Measurements from ENCODE around the gene NUF2. TPM values are rescaled to one million over a fixed set of nuclear protein-coding genes. Genes with fewer than 3 reads are reported as not detected.
A peak's percentile ranks its signal among the peaks of the same experiment; 100 is the strongest.

Gene NUF2
- total and polyA plus RNA-seq, 2 of the 4 experiments (the other 2 are of a cell fraction): 13.0 to 18.5 TPM

- no peak overlapping the region for H2BK120ac ChIP-seq (ENCODE audit: low read depth, low read length)
- no peaks in the 10 kb centered on the region for H3K79me1 ChIP-seq (ENCODE audit: low read depth in 1 of 2, low read length in 2 of 2)
- WGBS, 2 experiments (ENCODE audit: extremely low coverage in 2 of 2, insufficient read length in 1 of 2): no CpG with 5 or more reads among the region's 4 CpGs
- intact Hi-C loops (cut with micrococcal nuclease) (no loop called here), dilution Hi-C loops (cut with HindIII; ENCODE audit: low sequenced_read_pairs, unreplicated experiment) (no loop called here), in situ Hi-C loops (cut with MboI; ENCODE audit: low sequenced_read_pairs) (no loop called here)
- H3K27ac ChIP-seq (ENCODE audit: insufficient read depth, low read length): no peak overlapping the region
- H3K9ac ChIP-seq (ENCODE audit: low read depth, low read length): no peak overlapping the region
- TF ChIP-seq CEBPB (IDR thresholded peaks at IDR 0.05; ENCODE audit: low read depth, low read length) (no peak), CTCF (conservative IDR thresholded peaks at IDR 0.05; ENCODE audit: low read depth, low read length) (no peak), RCOR1 (IDR thresholded peaks at IDR 0.05; ENCODE audit: insufficient replicate concordance, low read length) (no peak), RFX5 (IDR thresholded peaks at IDR 0.05; ENCODE audit: low read depth, low read length) (no peak), SMC3 (IDR thresholded peaks at IDR 0.05; ENCODE audit: low read depth, low read length) (no peak), MAZ (IDR thresholded peaks at IDR 0.05; ENCODE audit: borderline replicate concordance, low read depth, low read length) (no peak), MXI1 (IDR thresholded peaks at IDR 0.05; ENCODE audit: borderline replicate concordance, low read depth, low read length) (no peak), POLR2A (IDR thresholded peaks at IDR 0.05; ENCODE audit: low read depth, low read length) (no peak), BHLHE40 (IDR thresholded peaks at IDR 0.05; ENCODE audit: low read depth, low read length) (no peak), CHD1 (IDR thresholded peaks at IDR 0.05; ENCODE audit: low read depth, low read length) (no peak), FOS (IDR thresholded peaks at IDR 0.05; ENCODE audit: low read depth, low read length) (no peak), RAD21 (IDR thresholded peaks at IDR 0.05; ENCODE audit: low read length) (no peak), NFE2L2 (IDR thresholded peaks at IDR 0.05; ENCODE audit: low read depth, low read length) (no peak), MAFK (IDR thresholded peaks at IDR 0.05; ENCODE audit: low read depth, low read length) (no peak)
- TF ChIP-seq, protein P1, sequence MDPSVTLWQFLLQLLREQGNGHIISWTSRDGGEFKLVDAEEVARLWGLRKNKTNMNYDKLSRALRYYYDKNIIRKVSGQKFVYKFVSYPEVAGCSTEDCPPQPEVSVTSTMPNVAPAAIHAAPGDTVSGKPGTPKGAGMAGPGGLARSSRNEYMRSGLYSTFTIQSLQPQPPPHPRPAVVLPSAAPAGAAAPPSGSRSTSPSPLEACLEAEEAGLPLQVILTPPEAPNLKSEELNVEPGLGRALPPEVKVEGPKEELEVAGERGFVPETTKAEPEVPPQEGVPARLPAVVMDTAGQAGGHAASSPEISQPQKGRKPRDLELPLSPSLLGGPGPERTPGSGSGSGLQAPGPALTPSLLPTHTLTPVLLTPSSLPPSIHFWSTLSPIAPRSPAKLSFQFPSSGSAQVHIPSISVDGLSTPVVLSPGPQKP (IDR thresholded peaks at IDR 0.05; ENCODE audit: borderline replicate concordance, low read depth, low read length): no peak
- TF ChIP-seq, protein P2, sequence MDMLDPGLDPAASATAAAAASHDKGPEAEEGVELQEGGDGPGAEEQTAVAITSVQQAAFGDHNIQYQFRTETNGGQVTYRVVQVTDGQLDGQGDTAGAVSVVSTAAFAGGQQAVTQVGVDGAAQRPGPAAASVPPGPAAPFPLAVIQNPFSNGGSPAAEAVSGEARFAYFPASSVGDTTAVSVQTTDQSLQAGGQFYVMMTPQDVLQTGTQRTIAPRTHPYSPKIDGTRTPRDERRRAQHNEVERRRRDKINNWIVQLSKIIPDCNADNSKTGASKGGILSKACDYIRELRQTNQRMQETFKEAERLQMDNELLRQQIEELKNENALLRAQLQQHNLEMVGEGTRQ (IDR thresholded peaks at IDR 0.05; ENCODE audit: low read depth, low read length): no peak
- ChIA-PET POLR2A (ENCODE audit: unreplicated experiment) (no interaction called here), CTCF (interaction anchor here (0.6 to 1.9 kb wide), 2 partner anchors 13 to 1290 kb away, joined by 3 to 7 read pairs; no protein-coding TSS in a partner anchor)
- no peak overlapping the region for H3K18ac ChIP-seq (ENCODE audit: low read depth, low read length)
- no peak overlapping the region for H3K4ac ChIP-seq (ENCODE audit: low read depth, low read length)
- DNase-seq (peak; percentile 41), ATAC-seq (ENCODE audit: low read depth) (peak; percentile 42; the same call in 1 of the 2 replicates)
- H3K23ac ChIP-seq (ENCODE audit: low read depth, low read length): no peak overlapping the region
- BruUV-seq (replicated peaks): no TSS peak
- no peaks in the 10 kb centered on the region for H4K20me1 ChIP-seq (ENCODE audit: insufficient read depth, low read length)
- H2AK9ac ChIP-seq (replicated peaks; ENCODE audit: low read depth, low read length, poor library complexity): no peak overlapping the region
- no peak overlapping the region for H4K91ac ChIP-seq (ENCODE audit: insufficient read depth, low read depth, low read length)
- H2BK15ac ChIP-seq (ENCODE audit: low read depth, low read length): no peak overlapping the region
- no peak overlapping the region for H3K4me3 ChIP-seq (ENCODE audit: insufficient read depth, low read depth, low read length)
- H3K27me3 ChIP-seq (ENCODE audit: control insufficient read depth, insufficient read depth, low read length): no peaks in the 10 kb centered on the region
- H2BK20ac ChIP-seq (ENCODE audit: low read depth, low read length): no peak overlapping the region
- no peak overlapping the region for H2AFZ ChIP-seq (replicated peaks; ENCODE audit: low read length, poor library complexity)
- peaks cover 2% of the 10 kb centered on the region; the same call in 1 of the 2 replicates for H3K36me3 ChIP-seq (ENCODE audit: control insufficient read depth, insufficient read depth, low read length)
- H2BK5ac ChIP-seq (ENCODE audit: low read depth, low read length, poor library complexity, severe bottlenecking): no peak overlapping the region
- no peak overlapping the region for H2AK5ac ChIP-seq (ENCODE audit: low read depth, low read length)
- no peak overlapping the region for H3K4me2 ChIP-seq (ENCODE audit: low read depth, low read length)
- no peak overlapping the region for H4K8ac ChIP-seq (ENCODE audit: low read depth in 2 of 2, low read length in 2 of 2)
- peak overlapping the region; percentile 51; the same call in 1 of the 2 replicates for H4K5ac ChIP-seq (ENCODE audit: low read depth, low read length)
- no peak overlapping the region for H3K14ac ChIP-seq (replicated peaks; ENCODE audit: low read depth, low read length)
- no peaks in the 10 kb centered on the region for H3K4me1 ChIP-seq (ENCODE audit: control insufficient read depth, insufficient read depth, low read length)
- no peaks in the 10 kb centered on the region for H3K9me1 ChIP-seq (ENCODE audit: insufficient read depth, low read length)
- no peaks in the 10 kb centered on the region for H3K9me3 ChIP-seq (ENCODE audit: control insufficient read depth, insufficient read depth, low read length)
- no peak overlapping the region for H3K56ac ChIP-seq (ENCODE audit: extremely low read depth, insufficient read depth, low read length)
Measured at GRCh38 chr1:163346326-163346870, 24.6 kb downstream of the NUF2 start.
